Choroid plexus epithelial cell (primary cell): ENCODE measurements around the gene SYT8.

ENCODE experiments used
- DNase-seq: peaks from one replicate; pipeline ENCODE4 v3.0.0-alpha.2; 2010; ENCODE audit warnings: low read depth
- H3K4me3 ChIP-seq: 2 replicates; pipeline ENCODE4 v1.5.1; 2011; ENCODE audit warnings: low read depth, mild to moderate bottlenecking, control low read depth, low read length, moderate library complexity
- TF ChIP-seq, protein P1 (sequence below): conservative IDR thresholded peaks from 2 replicates; pipeline ENCODE4 v1.5.1; 2011; ENCODE audit warnings: low read depth, mild to moderate bottlenecking, control low read depth, inconsistent platforms, low read length, moderate library complexity

The SYT8 gene

DNA sequence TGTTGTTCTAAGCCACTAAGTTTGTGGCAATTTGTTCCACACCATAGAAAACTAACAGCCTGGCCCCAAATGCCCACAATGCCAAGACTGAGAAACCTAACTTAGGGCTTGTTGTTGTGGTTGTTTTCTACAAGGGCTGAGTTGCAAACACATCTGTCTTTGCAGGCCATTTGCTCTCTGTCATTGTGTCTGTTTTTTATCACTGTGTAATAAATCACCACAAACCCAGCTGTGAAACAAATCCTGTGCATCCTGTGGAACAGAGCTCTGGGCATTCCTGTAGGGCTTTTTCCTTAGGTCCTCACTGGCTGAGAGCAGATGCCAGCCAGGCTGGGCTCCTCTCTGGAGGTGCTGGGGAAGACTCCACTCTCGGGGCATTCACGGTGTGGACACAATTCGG, 15.7 kb upstream of the SYT8 start:
- TF ChIP-seq, protein P1, sequence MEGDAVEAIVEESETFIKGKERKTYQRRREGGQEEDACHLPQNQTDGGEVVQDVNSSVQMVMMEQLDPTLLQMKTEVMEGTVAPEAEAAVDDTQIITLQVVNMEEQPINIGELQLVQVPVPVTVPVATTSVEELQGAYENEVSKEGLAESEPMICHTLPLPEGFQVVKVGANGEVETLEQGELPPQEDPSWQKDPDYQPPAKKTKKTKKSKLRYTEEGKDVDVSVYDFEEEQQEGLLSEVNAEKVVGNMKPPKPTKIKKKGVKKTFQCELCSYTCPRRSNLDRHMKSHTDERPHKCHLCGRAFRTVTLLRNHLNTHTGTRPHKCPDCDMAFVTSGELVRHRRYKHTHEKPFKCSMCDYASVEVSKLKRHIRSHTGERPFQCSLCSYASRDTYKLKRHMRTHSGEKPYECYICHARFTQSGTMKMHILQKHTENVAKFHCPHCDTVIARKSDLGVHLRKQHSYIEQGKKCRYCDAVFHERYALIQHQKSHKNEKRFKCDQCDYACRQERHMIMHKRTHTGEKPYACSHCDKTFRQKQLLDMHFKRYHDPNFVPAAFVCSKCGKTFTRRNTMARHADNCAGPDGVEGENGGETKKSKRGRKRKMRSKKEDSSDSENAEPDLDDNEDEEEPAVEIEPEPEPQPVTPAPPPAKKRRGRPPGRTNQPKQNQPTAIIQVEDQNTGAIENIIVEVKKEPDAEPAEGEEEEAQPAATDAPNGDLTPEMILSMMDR, result no peak
- H3K4me3 ChIP-seq, result no peak overlapping the region
- no peak for DNase-seq

DNA sequence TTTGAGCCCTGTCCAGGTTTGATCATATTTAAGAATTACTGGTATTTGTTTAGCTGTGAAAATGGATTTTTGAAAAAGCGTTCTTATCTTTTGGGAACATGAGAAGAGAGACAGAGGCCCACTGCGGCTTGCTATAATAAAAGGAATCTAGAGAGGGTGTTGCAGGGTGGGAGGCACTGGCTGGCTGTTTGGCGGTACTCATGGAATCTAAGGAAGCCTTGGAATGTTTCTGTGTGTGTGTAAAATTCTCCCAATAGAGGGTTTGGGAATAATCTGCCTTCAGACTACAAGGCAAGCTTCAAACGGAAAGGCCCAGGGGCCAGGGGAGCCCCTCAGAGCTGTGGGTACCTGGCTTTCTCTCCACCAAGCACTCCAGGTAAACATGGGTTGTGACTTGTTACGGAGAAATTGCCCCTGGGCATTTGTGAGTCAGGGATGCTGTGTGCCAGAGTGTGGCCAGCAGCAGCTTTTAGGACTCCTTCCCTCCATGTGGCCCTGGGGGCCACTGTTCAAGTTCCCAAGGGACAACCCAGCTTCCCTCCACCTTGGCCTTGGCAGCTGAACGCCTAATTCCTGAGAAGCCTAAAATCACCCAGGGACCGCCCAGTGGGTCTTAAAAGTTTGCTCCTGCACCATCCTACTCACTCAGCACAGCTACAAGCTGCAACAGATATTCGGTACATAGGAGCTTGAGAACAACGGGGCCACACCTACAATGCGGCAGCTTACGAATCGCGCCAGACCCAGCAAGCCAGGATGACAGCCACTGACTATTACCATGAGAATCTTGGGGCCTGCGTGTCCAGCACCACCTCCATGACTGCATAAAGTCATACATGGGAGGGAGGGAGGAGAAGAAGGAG, 14.1 kb upstream of the SYT8 start:
- TF ChIP-seq, protein P1, result no peak
- DNase-seq, result peak; percentile 24
- H3K4me3 ChIP-seq, result no peak overlapping the region

DNA sequence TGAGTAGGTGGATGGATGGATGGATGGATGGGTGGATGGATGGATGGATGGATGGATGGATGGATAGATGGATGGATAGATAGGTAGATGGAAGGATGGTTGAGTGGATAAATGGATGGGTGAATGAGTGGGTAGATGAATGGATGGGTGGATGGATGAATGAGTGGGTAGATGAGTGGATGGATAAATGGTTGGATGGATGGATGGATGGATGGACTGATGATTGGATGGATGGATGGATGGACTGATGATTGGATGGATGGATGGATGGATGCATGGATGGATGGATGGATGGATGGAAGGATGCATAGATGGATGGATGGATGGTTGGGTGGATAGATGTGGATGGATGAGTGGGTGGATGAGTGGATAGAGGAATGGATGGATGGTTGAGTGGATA, 13.2 kb upstream of the SYT8 start:
- no peak overlapping the region for H3K4me3 ChIP-seq
- TF ChIP-seq, protein P1, result no peak
- DNase-seq, result no peak

DNA sequence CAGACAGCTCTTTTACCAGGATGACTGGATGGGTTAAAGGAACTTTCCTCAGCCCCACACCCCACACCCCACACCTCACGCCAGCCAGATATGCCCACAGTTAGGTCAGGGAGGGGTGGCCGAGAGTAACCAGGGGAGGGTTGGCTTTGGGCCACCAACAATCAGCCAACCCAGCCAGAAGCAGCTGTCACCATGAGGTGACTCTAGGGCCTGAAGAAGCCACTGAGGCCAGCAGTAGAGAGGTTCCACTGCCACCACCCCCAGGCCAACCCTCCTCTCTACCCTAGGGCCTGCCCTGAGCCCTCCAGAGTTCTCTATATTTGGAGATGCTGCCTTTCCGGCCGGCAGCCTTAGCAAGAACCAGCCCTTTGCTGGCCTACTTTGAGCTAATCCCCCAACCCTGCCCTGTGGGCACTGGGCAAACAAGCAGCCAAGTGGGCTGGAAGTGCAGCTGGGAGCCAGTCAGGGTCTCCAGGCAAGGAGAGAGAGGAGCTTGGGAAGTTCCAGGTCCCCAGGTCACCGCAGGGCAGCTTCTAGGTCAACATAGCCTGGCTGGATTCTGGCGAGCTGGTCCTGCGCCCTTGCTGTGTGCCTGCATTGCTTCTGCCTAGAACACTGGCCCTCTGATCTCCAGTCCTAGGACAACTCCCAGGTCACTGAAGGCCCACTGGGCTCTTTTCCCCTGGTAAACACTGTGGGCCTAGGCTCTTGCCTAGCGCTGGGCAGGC, 12.0 kb upstream of the SYT8 start:
- TF ChIP-seq, protein P1, result no peak
- H3K4me3 ChIP-seq, result no peak overlapping the region
- DNase-seq, result no peak

DNA sequence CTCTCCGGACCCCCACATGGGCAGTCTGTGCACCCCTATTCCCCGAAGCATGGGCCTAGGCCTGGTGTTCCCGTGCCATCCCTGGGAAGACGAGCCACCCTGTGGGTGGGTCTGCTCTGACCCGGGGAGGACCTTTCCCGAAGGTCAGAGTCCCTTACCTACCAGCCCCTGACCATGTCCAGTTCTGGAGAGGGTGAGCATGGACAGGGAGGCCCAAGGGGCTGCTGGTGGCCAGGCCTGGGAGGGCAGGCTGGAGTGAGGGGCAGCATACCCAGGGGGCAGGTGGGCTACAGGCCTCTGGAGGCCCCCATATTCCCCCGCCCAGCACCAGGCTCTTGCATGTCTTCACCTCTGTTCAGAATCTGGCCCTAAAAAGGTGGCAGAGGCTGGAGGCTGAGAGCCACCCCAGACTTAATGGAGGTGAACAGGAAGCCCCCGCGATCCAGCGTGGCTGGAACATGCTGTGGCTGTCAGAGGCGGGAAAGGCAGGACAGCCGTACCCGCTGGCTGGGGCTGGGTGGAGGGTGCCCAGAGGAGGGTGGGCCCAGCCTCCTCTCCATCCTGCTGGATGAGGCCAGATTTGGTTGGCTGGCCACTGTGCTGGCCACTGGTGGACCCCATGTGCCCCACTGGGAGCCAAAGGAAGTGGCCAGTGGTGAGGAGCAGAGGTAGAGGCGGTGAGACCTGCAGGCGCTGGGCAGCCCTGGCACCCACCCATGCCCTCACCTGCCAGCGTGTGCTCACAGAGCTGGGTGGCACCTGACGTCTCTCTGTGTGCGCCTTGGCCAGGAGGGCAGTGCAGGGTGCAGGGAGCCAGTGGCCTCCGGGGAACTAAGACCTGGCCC, 11.2 kb upstream of the SYT8 start:
- no peak for DNase-seq
- H3K4me3 ChIP-seq, result no peak overlapping the region
- TF ChIP-seq, protein P1, result no peak

DNA sequence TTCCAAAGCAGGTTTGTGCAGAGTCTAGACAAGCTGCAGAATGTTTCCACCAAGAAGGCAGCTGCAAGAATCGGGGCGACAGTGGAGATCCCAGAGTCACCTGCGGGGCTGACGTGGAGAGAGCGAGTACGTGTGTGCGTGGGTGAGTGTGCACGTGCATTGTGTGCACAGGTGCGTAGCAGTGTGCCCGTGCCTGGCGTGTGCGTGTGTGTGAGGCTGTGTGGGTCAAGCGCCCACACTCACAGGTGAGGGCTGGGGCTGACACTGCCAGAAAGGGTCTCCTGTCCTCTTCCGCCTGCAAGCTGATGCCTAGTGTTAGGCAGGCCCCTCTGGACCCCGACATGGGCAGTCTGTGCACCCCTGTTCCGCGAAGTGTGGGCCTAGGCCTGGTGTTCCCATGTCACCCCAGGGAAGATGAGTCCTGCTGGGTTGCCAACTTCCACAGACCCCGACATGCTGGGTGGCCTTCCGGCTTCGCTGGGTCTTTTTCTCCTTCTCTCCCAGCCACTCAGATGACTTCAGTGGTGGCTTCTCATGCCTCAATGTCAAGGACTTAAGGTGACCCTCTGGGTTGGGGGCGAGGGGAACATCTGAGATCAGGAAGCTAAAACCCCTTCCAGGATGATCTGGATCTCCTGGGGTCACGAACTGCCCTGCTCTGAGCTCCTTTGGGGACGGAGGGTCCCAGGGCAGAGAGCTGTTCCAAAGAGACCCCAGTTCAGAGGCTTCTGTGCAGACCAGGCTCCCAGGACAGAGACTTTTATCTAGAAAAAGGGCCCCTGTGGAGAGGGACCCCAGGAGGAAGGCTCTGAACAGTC, 10.4 kb upstream of the SYT8 start:
- TF ChIP-seq, protein P1, result no peak
- H3K4me3 ChIP-seq, result no peak overlapping the region
- no peak for DNase-seq
